22Rv1 (cell line): ENCODE data around the gene KCMF1.

ENCODE experiments used
- ZFX ChIP-seq: fragments of 450-650 bp; IDR thresholded peaks from 2 replicates; pipeline ENCODE4 v1.6.1; 2017; ENCODE audit warnings: antibody characterized with exemption, borderline replicate concordance
- TF ChIP-seq, protein P1 (sequence below): fragments of 450-650 bp; IDR thresholded peaks from 2 replicates; pipeline ENCODE4 v1.5.1; 2017; ENCODE audit warnings: mild to moderate bottlenecking

DNA sequence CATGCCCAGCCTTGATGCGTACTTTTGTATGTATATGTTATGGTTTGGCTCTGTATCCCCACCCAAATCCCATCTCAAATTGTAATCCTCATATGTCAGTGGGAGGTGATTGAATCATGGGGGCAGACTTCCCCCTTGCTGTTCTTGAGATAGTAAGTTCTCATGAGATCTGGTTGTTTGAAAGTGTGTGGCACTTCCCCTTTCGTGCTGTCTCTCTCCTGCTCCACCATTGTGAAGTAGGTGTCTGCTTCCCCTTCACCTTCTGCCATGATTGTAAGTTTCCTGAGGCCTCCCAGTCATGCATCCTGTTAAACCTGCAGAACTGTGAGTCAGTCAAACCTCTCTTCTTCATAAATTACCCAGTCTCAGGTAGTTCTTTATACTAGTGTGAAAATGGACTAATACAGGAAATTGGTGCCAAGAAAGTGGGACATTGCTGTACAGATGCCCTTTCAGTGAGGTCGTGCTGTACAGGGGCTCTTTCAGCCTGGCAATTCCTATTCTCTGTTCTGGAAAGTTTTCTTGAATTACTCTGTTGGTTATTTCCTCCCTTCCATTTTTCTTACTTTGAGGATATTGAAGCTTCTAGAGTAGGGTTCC, 38.2 kb downstream of the KCMF1 start:
- TF ChIP-seq, protein P1, sequence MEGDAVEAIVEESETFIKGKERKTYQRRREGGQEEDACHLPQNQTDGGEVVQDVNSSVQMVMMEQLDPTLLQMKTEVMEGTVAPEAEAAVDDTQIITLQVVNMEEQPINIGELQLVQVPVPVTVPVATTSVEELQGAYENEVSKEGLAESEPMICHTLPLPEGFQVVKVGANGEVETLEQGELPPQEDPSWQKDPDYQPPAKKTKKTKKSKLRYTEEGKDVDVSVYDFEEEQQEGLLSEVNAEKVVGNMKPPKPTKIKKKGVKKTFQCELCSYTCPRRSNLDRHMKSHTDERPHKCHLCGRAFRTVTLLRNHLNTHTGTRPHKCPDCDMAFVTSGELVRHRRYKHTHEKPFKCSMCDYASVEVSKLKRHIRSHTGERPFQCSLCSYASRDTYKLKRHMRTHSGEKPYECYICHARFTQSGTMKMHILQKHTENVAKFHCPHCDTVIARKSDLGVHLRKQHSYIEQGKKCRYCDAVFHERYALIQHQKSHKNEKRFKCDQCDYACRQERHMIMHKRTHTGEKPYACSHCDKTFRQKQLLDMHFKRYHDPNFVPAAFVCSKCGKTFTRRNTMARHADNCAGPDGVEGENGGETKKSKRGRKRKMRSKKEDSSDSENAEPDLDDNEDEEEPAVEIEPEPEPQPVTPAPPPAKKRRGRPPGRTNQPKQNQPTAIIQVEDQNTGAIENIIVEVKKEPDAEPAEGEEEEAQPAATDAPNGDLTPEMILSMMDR = no peak
- no peak for TF ChIP-seq ZFX
